Prostate gland (tissue), 2 donors: ENCODE data around the gene RAB3GAP2. TPM values are rescaled to one million over a fixed set of nuclear protein-coding genes. Genes with fewer than 3 reads are reported as not detected.

Experiments
- DNase-seq: peaks from one replicate; pipeline ENCODE4 v3.0.0-alpha.2; 2019; ENCODE audit warnings: low spot score
- H3K27ac ChIP-seq, 2 donors: fragments of 200-600 bp; sonication (generic); 2 replicates each; pipeline ENCODE4 v1.5.1; 2017 to 2019
- H3K27me3 ChIP-seq: fragments of 200-600 bp; sonication (generic); replicated peaks from 2 replicates; pipeline ENCODE4 v1.5.1; 2019; ENCODE audit not compliant: insufficient read depth
- H3K36me3 ChIP-seq, 2 donors: fragments of 200-600 bp; sonication (generic); 1 replicate in 1 of 2; 2 replicates in 1 of 2; pipeline versions ENCODE4 v1.5.1 to v1.8.1; 2017 to 2019
- H3K4me1 ChIP-seq: fragments of 200-600 bp; sonication (generic); replicated peaks from 2 replicates; pipeline ENCODE4 v1.5.1; 2019
- H3K4me3 ChIP-seq, 2 donors: fragments of 200-600 bp; sonication (generic); 2 replicates each; pipeline ENCODE4 v1.5.1; 2017 to 2019
- H3K9me3 ChIP-seq: fragments of 200-600 bp; sonication (generic); 2 replicates; pipeline ENCODE4 v1.5.1; 2017
- POLR2A ChIP-seq: fragments of 450-650 bp; IDR thresholded peaks from one replicate; pipeline ENCODE4 v1.6.1; 2016; ENCODE audit warnings: antibody characterized with exemption, mild to moderate bottlenecking
- POLR2AphosphoS5 ChIP-seq: sonication (generic); formaldehyde crosslinking; IDR thresholded peaks from one replicate; pipeline ENCODE4 v1.6.1; 2017; ENCODE audit warnings: antibody characterized with exemption
- WGBS: methylation state at CpG from one replicate; pipeline ENCODE4 v1.1.5; 2018; 5-methylcytosine and 5-hydroxymethylcytosine counted together
- intact Hi-C: fragments of 100-400 bp; cut with DNase I; formaldehyde crosslinking; loops from one replicate; pipeline ENCODE4 v1.14.2; 2022
- total RNA-seq, 2 donors: library from RNA; depleted of rRNA; stranded (reverse); fragments of >200 nt; gene quantifications; one replicate each; pipeline ENCODE4 v1.1.0, GENCODE V29; 2016
- TF ChIP-seq, protein P1 (sequence below), 4 experiments: fragments of 200-600 bp in 2 of 4; fragments of 450-650 bp in 2 of 4; sonication (generic) in 2 of 4; IDR thresholded peaks; 1 replicate in 3 of 4; 2 replicates in 1 of 4; pipeline ENCODE4 v1.5.1; 2016 to 2019; ENCODE audit warnings: antibody characterized with exemption in 4 of 4, mild to moderate bottlenecking in 2 of 4, moderate library complexity in 2 of 4

RAB3GAP2 gene
- total RNA-seq, 2 donors from 2014 or later, result 17.6 to 20.7 TPM

DNA sequence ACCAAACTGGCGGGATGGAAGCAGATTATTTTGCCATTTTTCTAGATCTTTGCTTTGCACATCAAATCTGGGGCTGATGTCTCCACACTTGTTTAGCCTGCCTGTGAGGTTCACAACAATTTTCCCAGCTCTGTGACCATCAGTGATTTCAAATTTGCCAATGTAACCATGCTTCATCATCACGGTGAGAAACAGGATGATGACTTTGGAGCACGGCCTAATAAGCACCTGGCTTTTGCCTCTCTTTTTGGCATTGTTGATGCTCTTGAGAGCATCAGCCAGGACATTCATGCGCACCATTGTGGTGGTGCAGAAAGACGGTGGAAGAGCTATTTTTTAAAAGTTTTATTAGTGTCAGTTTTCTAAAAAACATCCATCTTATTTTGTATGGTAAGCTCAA lies 128.2 kb downstream of the RAB3GAP2 start:
- no peak overlapping the region for H3K27ac ChIP-seq
- no peak for DNase-seq
- WGBS, result 88% methylated on average over 5 of the region's 5 CpGs
- no peaks in the 10 kb centered on the region for H3K36me3 ChIP-seq
- no peak for TF ChIP-seq POLR2A
- TF ChIP-seq POLR2AphosphoS5, result no peak
- TF ChIP-seq, protein P1, sequence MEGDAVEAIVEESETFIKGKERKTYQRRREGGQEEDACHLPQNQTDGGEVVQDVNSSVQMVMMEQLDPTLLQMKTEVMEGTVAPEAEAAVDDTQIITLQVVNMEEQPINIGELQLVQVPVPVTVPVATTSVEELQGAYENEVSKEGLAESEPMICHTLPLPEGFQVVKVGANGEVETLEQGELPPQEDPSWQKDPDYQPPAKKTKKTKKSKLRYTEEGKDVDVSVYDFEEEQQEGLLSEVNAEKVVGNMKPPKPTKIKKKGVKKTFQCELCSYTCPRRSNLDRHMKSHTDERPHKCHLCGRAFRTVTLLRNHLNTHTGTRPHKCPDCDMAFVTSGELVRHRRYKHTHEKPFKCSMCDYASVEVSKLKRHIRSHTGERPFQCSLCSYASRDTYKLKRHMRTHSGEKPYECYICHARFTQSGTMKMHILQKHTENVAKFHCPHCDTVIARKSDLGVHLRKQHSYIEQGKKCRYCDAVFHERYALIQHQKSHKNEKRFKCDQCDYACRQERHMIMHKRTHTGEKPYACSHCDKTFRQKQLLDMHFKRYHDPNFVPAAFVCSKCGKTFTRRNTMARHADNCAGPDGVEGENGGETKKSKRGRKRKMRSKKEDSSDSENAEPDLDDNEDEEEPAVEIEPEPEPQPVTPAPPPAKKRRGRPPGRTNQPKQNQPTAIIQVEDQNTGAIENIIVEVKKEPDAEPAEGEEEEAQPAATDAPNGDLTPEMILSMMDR (IDR thresholded peaks at IDR 0.05), result no peak
- intact Hi-C loops, result no loop called here
- H3K9me3 ChIP-seq, result no peaks in the 10 kb centered on the region
- no peaks in the 10 kb centered on the region for H3K27me3 ChIP-seq
- H3K4me3 ChIP-seq, result no peak overlapping the region
- no peaks in the 10 kb centered on the region for H3K4me1 ChIP-seq

DNA sequence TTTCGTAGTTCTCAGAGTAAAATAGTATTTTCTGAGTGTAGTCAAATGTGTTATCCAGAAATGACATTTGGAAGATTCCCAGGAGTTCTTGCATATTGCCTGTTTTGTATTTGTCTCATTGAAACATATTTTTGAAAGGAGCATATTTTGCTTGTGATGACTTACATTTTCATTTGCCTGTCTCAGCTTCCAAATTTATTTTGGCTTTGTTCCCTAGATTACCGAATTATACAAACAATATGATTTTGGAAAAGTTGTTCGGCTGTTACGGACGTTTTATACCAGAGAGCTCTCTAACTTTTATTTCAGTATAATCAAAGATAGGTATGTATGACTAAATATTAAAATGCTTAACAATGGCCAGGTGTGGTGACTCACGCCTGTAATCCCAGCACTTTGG lies 132.3 kb downstream of the RAB3GAP2 start:
- TF ChIP-seq POLR2A (no peak), POLR2AphosphoS5 (no peak)
- TF ChIP-seq, protein P1 (IDR thresholded peaks at IDR 0.05), result no peak
- H3K27ac ChIP-seq, result no peak overlapping the region
- no peaks in the 10 kb centered on the region for H3K9me3 ChIP-seq
- no peaks in the 10 kb centered on the region for H3K27me3 ChIP-seq
- intact Hi-C loops, result no loop called here
- WGBS, result 74% methylated on average over 6 of the region's 6 CpGs
- DNase-seq, result no peak
- H3K4me3 ChIP-seq, result no peak overlapping the region
- H3K36me3 ChIP-seq, result no peaks in the 10 kb centered on the region
- no peaks in the 10 kb centered on the region for H3K4me1 ChIP-seq

DNA sequence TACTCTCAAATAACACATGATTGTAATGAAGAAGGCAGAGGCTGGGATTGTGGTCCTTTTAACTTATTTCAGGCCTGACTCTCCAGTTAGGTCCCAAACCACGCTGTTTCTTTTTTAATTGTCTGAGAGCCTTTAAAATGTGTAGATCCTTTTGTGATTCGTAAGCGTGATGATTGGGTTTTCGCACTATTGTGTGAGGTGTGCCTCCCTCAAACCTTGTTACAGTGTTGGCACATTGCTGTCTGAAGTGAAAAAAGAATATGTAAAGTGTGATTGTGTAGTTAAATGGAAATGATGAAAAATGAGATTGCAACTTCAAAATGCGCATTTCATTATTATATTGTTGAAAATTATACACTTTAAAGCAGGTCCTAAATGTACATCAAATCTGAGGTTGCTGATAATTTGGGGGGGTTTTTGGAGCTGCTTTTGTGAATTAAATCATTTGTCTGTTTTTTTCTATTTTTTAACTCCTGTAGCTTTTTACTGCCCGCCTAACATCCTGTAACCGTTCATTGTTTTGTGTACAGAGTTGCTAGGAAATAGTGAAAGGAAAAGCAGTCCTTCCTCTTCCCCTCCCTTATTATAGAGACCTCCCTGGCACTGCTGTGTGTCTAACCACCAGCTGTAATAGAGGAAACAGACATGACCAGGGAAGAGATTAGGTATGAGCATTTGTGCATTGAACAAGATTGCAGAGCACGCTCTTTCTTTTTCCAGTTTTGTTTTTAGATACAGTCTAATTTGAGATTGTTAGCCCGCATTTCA lies 135.1 kb downstream of the RAB3GAP2 start:
- Histone ChIP-seq H3K4me1 (no peaks in the 10 kb centered on the region), H3K36me3 (no peaks in the 10 kb centered on the region), H3K27me3 (no peaks in the 10 kb centered on the region), H3K4me3 (no peak overlapping the region), H3K27ac (no peak overlapping the region), H3K9me3 (no peaks in the 10 kb centered on the region)
- WGBS, result 81% methylated on average over 9 of the region's 9 CpGs
- DNase-seq, result no peak
- TF ChIP-seq POLR2A (no peak), POLR2AphosphoS5 (no peak)
- TF ChIP-seq, protein P1 (IDR thresholded peaks at IDR 0.05), result no peak
- intact Hi-C loops, result no loop called here

DNA sequence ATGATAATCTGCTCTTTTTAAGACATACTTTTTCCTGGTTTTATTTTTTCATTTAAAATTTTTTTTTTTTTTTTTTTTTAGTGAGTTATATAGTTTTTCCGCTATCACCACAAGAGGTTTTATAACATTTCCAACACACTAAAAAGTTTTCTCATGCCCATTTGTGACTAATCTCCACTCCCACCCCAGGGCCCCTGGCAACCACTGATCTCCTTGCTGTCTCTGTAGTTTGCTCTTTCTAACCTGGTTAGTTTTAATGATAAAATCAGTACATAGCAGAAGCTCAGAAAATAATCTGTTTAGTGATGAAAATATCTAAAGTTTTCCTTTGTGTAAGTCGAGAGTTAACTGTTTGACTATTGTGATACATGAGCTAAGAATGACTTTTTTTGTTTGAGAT lies 136.5 kb downstream of the RAB3GAP2 start:
- no peak for TF ChIP-seq POLR2A
- TF ChIP-seq, protein P1 (IDR thresholded peaks at IDR 0.05), result no peak
- no peak for TF ChIP-seq POLR2AphosphoS5
- 82% methylated on average over 2 of the region's 2 CpGs for WGBS
- DNase-seq, result no peak
- no peaks in the 10 kb centered on the region for H3K4me1 ChIP-seq
- H3K4me3 ChIP-seq, result no peak overlapping the region
- H3K27me3 ChIP-seq, result no peaks in the 10 kb centered on the region
- H3K36me3 ChIP-seq, result no peaks in the 10 kb centered on the region
- H3K9me3 ChIP-seq, result no peaks in the 10 kb centered on the region
- no peak overlapping the region for H3K27ac ChIP-seq
- intact Hi-C loops, result no loop called here

DNA sequence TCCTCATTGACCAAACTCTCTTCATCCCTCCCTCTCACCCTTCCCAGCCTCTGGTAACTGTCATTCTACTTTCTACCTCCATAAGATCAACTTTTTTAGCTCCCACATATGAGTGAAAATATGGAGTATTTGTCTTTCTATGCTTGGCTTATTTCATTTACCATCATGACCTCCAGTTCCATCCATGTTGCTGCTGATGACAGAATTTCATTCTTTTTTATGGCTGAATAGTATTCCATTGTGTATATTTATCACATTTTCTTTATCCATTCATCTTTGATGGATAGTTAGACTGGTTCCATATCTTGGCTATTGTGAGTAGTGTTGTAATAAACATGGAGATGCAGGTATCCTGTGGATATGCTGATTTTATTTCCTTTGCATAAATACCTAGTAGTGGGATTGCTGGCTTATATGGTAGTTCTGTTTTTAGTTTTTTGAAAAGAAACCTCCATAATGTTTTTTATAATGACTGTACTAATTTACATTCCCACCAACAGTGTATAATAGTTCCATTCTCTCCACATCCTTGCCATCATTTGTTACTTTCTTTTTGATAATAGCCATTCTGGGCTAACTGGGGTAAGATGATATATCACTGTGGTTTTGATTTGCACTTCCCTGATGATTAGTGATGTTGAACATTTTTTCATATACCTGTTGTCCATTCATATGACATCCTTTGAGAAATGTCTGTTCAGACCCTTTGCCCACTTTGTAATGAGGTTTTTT lies 142.6 kb downstream of the RAB3GAP2 start:
- intact Hi-C loops, result no loop called here
- Histone ChIP-seq H3K27ac (no peak overlapping the region), H3K27me3 (no peaks in the 10 kb centered on the region), H3K36me3 (no peaks in the 10 kb centered on the region), H3K9me3 (no peaks in the 10 kb centered on the region), H3K4me3 (no peak overlapping the region), H3K4me1 (no peaks in the 10 kb centered on the region)
- no peak for TF ChIP-seq POLR2A
- no peak for TF ChIP-seq POLR2AphosphoS5
- no peak for DNase-seq
